ENCODE results near the gene WDFY3.

DNA sequence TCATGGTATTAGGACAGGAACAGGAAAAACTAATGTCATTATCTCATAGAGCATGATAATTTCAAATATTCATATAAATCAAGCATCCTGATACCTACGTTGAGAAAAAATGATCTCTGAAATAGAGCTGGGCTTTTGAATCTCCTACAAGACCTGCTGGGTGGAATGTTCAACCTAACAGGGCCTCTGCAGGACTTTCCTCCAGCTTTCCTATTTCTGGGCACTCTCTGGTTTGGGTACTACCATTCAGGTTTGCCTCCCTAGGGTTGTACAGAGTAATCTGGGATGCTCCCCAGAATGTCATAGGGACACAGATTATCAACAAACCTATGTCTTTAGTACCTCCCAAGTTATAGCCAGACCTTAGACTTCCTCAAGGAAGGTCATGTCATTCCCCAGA, 274.7 kb downstream of the WDFY3 start:
- TF ChIP-seq EZH2phosphoT487 (IDR thresholded peaks at IDR 0.05; ENCODE audit: unreplicated experiment), result no peak
- TF ChIP-seq STAT1 (IDR thresholded peaks at IDR 0.05; ENCODE audit: unreplicated experiment), result no peak
- TF ChIP-seq, protein P1, sequence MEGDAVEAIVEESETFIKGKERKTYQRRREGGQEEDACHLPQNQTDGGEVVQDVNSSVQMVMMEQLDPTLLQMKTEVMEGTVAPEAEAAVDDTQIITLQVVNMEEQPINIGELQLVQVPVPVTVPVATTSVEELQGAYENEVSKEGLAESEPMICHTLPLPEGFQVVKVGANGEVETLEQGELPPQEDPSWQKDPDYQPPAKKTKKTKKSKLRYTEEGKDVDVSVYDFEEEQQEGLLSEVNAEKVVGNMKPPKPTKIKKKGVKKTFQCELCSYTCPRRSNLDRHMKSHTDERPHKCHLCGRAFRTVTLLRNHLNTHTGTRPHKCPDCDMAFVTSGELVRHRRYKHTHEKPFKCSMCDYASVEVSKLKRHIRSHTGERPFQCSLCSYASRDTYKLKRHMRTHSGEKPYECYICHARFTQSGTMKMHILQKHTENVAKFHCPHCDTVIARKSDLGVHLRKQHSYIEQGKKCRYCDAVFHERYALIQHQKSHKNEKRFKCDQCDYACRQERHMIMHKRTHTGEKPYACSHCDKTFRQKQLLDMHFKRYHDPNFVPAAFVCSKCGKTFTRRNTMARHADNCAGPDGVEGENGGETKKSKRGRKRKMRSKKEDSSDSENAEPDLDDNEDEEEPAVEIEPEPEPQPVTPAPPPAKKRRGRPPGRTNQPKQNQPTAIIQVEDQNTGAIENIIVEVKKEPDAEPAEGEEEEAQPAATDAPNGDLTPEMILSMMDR (conservative IDR thresholded peaks at IDR 0.05; ENCODE audit: low read depth in 2 of 2), result no peak
- no peak for TF ChIP-seq ZNF331 (CRISPR knock-in tag; IDR thresholded peaks at IDR 0.05; ENCODE audit: low read depth)
- TF ChIP-seq EZH2 (IDR thresholded peaks at IDR 0.05; ENCODE audit: low read depth, unreplicated experiment), result no peak
- TF ChIP-seq, protein P2, sequence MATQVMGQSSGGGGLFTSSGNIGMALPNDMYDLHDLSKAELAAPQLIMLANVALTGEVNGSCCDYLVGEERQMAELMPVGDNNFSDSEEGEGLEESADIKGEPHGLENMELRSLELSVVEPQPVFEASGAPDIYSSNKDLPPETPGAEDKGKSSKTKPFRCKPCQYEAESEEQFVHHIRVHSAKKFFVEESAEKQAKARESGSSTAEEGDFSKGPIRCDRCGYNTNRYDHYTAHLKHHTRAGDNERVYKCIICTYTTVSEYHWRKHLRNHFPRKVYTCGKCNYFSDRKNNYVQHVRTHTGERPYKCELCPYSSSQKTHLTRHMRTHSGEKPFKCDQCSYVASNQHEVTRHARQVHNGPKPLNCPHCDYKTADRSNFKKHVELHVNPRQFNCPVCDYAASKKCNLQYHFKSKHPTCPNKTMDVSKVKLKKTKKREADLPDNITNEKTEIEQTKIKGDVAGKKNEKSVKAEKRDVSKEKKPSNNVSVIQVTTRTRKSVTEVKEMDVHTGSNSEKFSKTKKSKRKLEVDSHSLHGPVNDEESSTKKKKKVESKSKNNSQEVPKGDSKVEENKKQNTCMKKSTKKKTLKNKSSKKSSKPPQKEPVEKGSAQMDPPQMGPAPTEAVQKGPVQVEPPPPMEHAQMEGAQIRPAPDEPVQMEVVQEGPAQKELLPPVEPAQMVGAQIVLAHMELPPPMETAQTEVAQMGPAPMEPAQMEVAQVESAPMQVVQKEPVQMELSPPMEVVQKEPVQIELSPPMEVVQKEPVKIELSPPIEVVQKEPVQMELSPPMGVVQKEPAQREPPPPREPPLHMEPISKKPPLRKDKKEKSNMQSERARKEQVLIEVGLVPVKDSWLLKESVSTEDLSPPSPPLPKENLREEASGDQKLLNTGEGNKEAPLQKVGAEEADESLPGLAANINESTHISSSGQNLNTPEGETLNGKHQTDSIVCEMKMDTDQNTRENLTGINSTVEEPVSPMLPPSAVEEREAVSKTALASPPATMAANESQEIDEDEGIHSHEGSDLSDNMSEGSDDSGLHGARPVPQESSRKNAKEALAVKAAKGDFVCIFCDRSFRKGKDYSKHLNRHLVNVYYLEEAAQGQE (IDR thresholded peaks at IDR 0.05; ENCODE audit: unreplicated experiment), result no peak
- TF ChIP-seq JUNB (IDR thresholded peaks at IDR 0.05; ENCODE audit: unreplicated experiment), result no peak
- TF ChIP-seq CREB1 (CRISPR knock-in tag; IDR thresholded peaks at IDR 0.05; ENCODE audit: low read depth), result no peak
